Glutamatergic neuron (in vitro differentiated cells): Measurements from ENCODE around the gene KCNB1. TPM values are rescaled to one million over a fixed set of nuclear protein-coding genes. Genes with fewer than 3 reads are reported as not detected.

Experiments used
- DNase-seq: peaks from one replicate; pipeline ENCODE4 v3.0.0; 2022
- H3K27ac Mint-ChIP-seq: one replicate; pipeline ENCODE4 v1.8.0; 2020; ENCODE audit warnings: mild to moderate bottlenecking, mixed read lengths, inconsistent platforms; ENCODE audit not compliant: unreplicated experiment
- H3K27me3 Mint-ChIP-seq: one replicate; pipeline ENCODE4 v1.8.0; 2020; ENCODE audit warnings: mild to moderate bottlenecking, moderate library complexity, mixed read lengths, inconsistent platforms; ENCODE audit not compliant: unreplicated experiment
- H3K36me3 Mint-ChIP-seq: one replicate; pipeline ENCODE4 v1.8.0; 2020; ENCODE audit warnings: mild to moderate bottlenecking, mixed read lengths, inconsistent platforms; ENCODE audit not compliant: unreplicated experiment
- H3K4me1 Mint-ChIP-seq: one replicate; pipeline ENCODE4 v1.8.0; 2020; ENCODE audit warnings: mild to moderate bottlenecking, low read depth, mixed read lengths, inconsistent platforms; ENCODE audit not compliant: unreplicated experiment
- H3K4me3 Mint-ChIP-seq: one replicate; pipeline ENCODE4 v1.8.0; 2020; ENCODE audit warnings: mild to moderate bottlenecking, mixed read lengths, inconsistent platforms; ENCODE audit not compliant: unreplicated experiment
- H3K9me3 Mint-ChIP-seq: one replicate; pipeline ENCODE4 v1.8.0; 2020; ENCODE audit warnings: mild to moderate bottlenecking, moderate library complexity, mixed read lengths, inconsistent platforms; ENCODE audit not compliant: unreplicated experiment
- CTCF ChIP-seq: fragments of 200-600 bp; sonication (generic); IDR thresholded peaks from one replicate; pipeline ENCODE4 v1.5.0; 2021; ENCODE audit not compliant: partially characterized antibody, unreplicated experiment
- total RNA-seq: library from RNA; stranded (reverse); fragmentation: NEBNext Ultra II Directional; extraction: Animal tissue kit (Norgen Biotek cat#: 25700); gene quantifications from one replicate; pipeline ENCODE4 v1.2.1, GENCODE V29; 2021; ENCODE audit not compliant: unreplicated experiment

Gene KCNB1
- total RNA-seq, 1 donor from 2014 or later, result 3.1 TPM

DNA sequence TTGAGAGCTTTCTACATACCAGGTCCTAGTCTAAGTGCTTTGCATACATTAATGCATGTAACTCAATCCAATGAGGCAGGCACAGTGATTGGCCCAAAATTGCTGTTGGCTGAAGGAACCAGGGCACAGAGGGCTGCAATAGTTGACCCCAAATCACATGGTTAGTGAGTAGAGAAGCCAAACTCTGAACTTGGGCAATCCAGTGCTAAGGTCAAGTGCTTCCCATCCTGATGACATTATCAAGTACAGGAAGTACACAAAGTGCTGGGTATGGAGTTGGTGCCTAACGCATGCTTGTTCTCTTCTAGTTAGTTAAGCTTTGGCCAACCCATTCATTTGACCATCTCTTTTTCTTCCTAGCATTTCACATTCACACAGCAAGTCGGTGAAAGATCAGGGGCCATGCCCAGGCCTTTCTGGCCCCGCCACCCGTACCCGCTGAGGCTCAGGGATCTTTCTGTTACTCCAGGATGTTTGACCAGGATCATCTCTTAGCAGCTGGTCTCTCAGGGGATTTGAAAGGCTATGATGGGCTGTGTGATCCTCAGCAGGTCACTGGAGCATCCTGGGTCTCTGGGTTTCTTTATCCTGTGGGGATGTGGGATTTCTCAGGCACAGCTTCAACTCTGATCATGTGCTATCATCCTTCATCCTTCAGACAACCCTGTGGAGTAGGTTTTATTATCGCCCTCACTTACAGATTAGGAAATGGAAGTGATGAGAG, 7.0 kb downstream of the KCNB1 start:
- H3K36me3 Mint-ChIP-seq, result no peaks in the 10 kb centered on the region
- peaks cover 2% of the 10 kb centered on the region for H3K9me3 Mint-ChIP-seq
- TF ChIP-seq CTCF, result no peak
- no peak overlapping the region for H3K4me3 Mint-ChIP-seq
- H3K27me3 Mint-ChIP-seq, result peaks cover 6% of the 10 kb centered on the region
- DNase-seq, result no peak
- H3K4me1 Mint-ChIP-seq, result peaks cover 3% of the 10 kb centered on the region
- no peak overlapping the region for H3K27ac Mint-ChIP-seq

GRCh38 chr20:49471397-49471796, 11.1 kb downstream of the KCNB1 start:
- Mint-ChIP-seq H3K27me3 (peaks cover 8% of the 10 kb centered on the region), H3K4me1 (no peaks in the 10 kb centered on the region)
- no peak for TF ChIP-seq CTCF

GRCh38 chr20:49470922-49471321, 11.5 kb downstream of the KCNB1 start:
- Mint-ChIP-seq H3K4me1 (no peaks in the 10 kb centered on the region), H3K9me3 (no peaks in the 10 kb centered on the region), H3K36me3 (no peaks in the 10 kb centered on the region), H3K27me3 (peaks cover 8% of the 10 kb centered on the region), H3K27ac (no peak overlapping the region), H3K4me3 (no peak overlapping the region)
- no peak for TF ChIP-seq CTCF
- no peak for DNase-seq

More at GRCh38 chr20:49471397-49471796, 11.1 kb downstream of the KCNB1 start:
- H3K4me3 Mint-ChIP-seq, result no peak overlapping the region
- no peak overlapping the region for H3K27ac Mint-ChIP-seq
- H3K36me3 Mint-ChIP-seq, result no peaks in the 10 kb centered on the region
- H3K9me3 Mint-ChIP-seq, result no peaks in the 10 kb centered on the region
- no peak for DNase-seq

DNA sequence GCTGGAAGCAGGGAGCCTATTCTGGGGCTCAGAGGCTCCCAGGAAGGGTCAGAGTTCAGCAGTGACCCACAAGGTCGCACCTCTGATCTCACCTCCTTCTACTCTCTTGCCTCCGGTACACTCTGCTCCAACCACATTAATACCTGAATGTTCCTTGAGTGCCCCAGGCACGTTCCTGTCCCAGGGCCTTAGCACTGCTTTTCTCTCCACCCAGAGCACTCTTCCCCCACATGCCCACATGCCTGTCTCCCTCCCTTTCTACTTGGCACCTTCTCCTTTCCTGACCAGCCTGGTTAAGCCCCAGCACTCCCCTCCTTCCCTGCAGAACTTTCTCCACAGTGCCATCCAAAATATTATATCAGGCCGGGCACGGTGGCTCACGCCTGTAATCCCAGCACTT, 13.4 kb downstream of the KCNB1 start:
- no peak for DNase-seq
- Mint-ChIP-seq H3K4me1 (no peaks in the 10 kb centered on the region), H3K4me3 (no peak overlapping the region), H3K27me3 (peaks cover 8% of the 10 kb centered on the region), H3K36me3 (peaks cover 4% of the 10 kb centered on the region), H3K9me3 (no peaks in the 10 kb centered on the region), H3K27ac (no peak overlapping the region)
- TF ChIP-seq CTCF, result no peak

DNA sequence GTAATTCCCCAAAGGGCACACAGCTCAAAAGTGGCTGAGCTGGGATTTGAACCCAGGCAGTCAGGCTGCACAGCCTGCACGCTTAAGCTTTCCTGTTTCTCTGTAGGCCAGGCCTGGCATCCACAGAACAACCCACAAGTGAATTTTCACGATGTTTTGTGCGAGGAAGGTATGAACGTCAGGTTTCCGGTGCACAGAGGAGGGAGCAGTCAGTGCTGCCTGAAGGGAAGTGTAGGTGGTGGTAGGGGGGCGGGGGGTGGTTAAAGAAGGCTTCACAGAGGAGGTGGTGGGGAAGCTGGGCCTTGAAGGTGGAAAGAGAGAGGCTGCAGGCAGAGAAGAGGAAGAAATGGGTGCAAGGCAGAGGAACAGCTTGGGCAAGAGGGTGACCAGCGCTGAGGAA, 14.1 kb downstream of the KCNB1 start:
- H3K27me3 Mint-ChIP-seq, result peaks cover 7% of the 10 kb centered on the region

More for the DNA sequence above, 14.1 kb downstream of the KCNB1 start:
- peaks cover 4% of the 10 kb centered on the region for H3K36me3 Mint-ChIP-seq
- H3K27ac Mint-ChIP-seq, result no peak overlapping the region
- no peaks in the 10 kb centered on the region for H3K4me1 Mint-ChIP-seq
- DNase-seq, result no peak
- TF ChIP-seq CTCF, result no peak
- no peak overlapping the region for H3K4me3 Mint-ChIP-seq
- no peaks in the 10 kb centered on the region for H3K9me3 Mint-ChIP-seq
